Spleen (tissue), 11 donors: ENCODE data around the gene PGRMC2. TPM values are rescaled to one million over a fixed set of nuclear protein-coding genes. Genes with fewer than 3 reads are reported as not detected.

Experiments
- DNase-seq: peaks from one replicate; pipeline ENCODE4 v3.0.0-alpha.2; 2020
- H3K27ac ChIP-seq, 8 donors: fragments of 200-600 bp; sonication (generic) in 7 of 8; 1 replicate in 4 of 8; 2 replicates in 4 of 8; pipeline versions ENCODE4 v1.5.0 to v1.8.0; 2016 to 2021; ENCODE audit warnings: inconsistent platforms in 4 of 8, mild to moderate bottlenecking in 4 of 8, moderate library complexity in 1 of 8
- H3K27me3 ChIP-seq, 7 donors: fragments of 200-600 bp; sonication (generic) in 6 of 7; replicated peaks in 1 of 7; 1 replicate in 4 of 7; 2 replicates in 3 of 7; pipeline versions ENCODE4 v1.5.0 to v1.8.0; 2016 to 2021; ENCODE audit warnings: inconsistent platforms in 3 of 7, mild to moderate bottlenecking in 1 of 7
- H3K36me3 ChIP-seq, 6 donors: fragments of 200-600 bp; sonication (generic) in 5 of 6; 1 replicate in 4 of 6; 2 replicates in 2 of 6; pipeline versions ENCODE4 v1.5.0 to v1.8.0; 2016 to 2021; ENCODE audit warnings: inconsistent platforms in 2 of 6
- H3K4me1 ChIP-seq, 6 donors: fragments of 200-600 bp; sonication (generic) in 5 of 6; 1 replicate in 3 of 6; 2 replicates in 3 of 6; pipeline versions ENCODE4 v1.5.0 to v1.8.0; 2016 to 2021; ENCODE audit warnings: inconsistent platforms in 3 of 6
- H3K4me3 ChIP-seq, 8 donors: fragments of 200-600 bp; sonication (generic) in 7 of 8; 1 replicate in 4 of 8; 2 replicates in 4 of 8; pipeline versions ENCODE4 v1.5.0 to v1.8.0; 2016 to 2021; ENCODE audit warnings: inconsistent platforms in 4 of 8, mild to moderate bottlenecking in 4 of 8, moderate library complexity in 2 of 8
- H3K9me3 ChIP-seq, 8 donors: fragments of 200-600 bp; sonication (generic) in 7 of 8; 1 replicate in 4 of 8; 2 replicates in 4 of 8; pipeline versions ENCODE4 v1.5.0 to v1.8.0; 2016 to 2021; ENCODE audit warnings: inconsistent platforms in 4 of 8
- POLR2A ChIP-seq, 3 donors: fragments of 450-650 bp; IDR thresholded peaks; one replicate each; pipeline ENCODE4 v1.5.1; 2017; ENCODE audit warnings: antibody characterized with exemption in 3 of 3, mild to moderate bottlenecking in 1 of 3
- POLR2AphosphoS5 ChIP-seq, 3 donors: sonication (generic); formaldehyde crosslinking; IDR thresholded peaks; one replicate each; pipeline ENCODE4 v1.5.1; 2017; ENCODE audit warnings: antibody characterized with exemption in 3 of 3
- WGBS, 5 donors: extraction: QIAGEN DNeasy Blood & Tissue Kit in 3 of 5; methylation state at CpG; one replicate each; pipeline versions ENCODE4 v1.1.5 to v1.1.7; 2013 to 2018; 5-methylcytosine and 5-hydroxymethylcytosine counted together
- intact Hi-C: fragments of 100-400 bp; cut with DNase I; formaldehyde crosslinking; loops from one replicate; pipeline ENCODE4 v1.15.0; 2023; ENCODE audit warnings: low total_unique reads
- polyA plus RNA-seq, 3 donors: library from polyadenylated mRNA; stranded (reverse); fragments of 200-250 nt; gene quantifications; one replicate each; pipeline ENCODE4 v1.2.1, GENCODE V29; 2013
- total RNA-seq, 7 donors: library from RNA; depleted of rRNA in 3 of 7; stranded (reverse); fragments of >200 nt in 3 of 7; fragmentation: NEBNext Ultra II Directional in 4 of 7; extraction: Animal tissue kit (Norgen Biotek cat#: 25700) in 4 of 7; gene quantifications; one replicate each; pipeline versions ENCODE4 v1.1.0 to v1.2.1, GENCODE V29; 2016 to 2021
- TF ChIP-seq, protein P1 (sequence below), 11 experiments: fragments of 200-600 bp in 7 of 11; fragments of 450-650 bp in 4 of 11; sonication (generic) in 4 of 11; IDR thresholded peaks in 8 of 11; conservative IDR thresholded peaks in 3 of 11; 1 replicate in 7 of 11; 2 replicates in 4 of 11; pipeline versions ENCODE4 v1.4.0 to v1.8.0; 2016 to 2021; ENCODE audit warnings: antibody characterized with exemption in 11 of 11, inconsistent platforms in 4 of 11, mild to moderate bottlenecking in 1 of 11
- donor health status: healthy with polysubstance abuse.
- donor health status: DM: no; HTN: no; CAD: no; lungs with moderate emphysema.
- donor health status: DM: no; HTN: no; CAD: no.
- donor health status: Bipolar disorder and iron deficiency.
- donor health status: healthy.
- donor health status: DM: no; HTN: no; CAD: no.
- donor health status: DM: yes; HTN: yes; CAD: no.

PGRMC2 gene
- total and polyA plus RNA-seq, 10 donors = 13.8 to 46.8 (median 29.8) TPM

DNA sequence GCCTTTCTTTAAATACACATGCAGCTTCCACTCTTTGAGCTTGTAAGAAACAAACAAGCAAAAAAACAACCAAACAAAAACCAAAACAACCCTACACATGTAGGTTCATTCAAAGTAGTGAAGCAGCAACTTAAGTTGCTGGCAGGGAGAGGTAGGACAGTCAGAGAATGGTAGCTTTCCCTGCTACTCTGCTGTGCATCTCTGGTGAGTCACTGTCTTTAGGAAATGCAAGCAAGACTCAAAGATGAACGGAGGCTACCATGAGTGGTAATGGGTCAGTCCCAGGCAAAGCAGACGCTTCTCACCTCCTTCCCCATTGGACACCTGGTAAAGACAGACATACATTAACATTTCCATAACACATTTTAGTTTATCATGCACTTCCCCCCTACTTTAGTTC, 43.2 kb downstream of the PGRMC2 start:
- Histone ChIP-seq H3K9me3 (peaks cover 0 to 31% (median 22%) of the 10 kb centered on the region in 8 donors), H3K4me1 (no peaks in the 10 kb centered on the region), H3K27ac (no peak overlapping the region), H3K4me3 (no peak overlapping the region), H3K27me3 (no peaks in the 10 kb centered on the region), H3K36me3 (no peaks in the 10 kb centered on the region)
- DNase-seq = no peak
- 83 to 93% (median 85%) methylated on average over 2 of the region's 2 CpGs for WGBS, 5 donors
- TF ChIP-seq, protein P1, sequence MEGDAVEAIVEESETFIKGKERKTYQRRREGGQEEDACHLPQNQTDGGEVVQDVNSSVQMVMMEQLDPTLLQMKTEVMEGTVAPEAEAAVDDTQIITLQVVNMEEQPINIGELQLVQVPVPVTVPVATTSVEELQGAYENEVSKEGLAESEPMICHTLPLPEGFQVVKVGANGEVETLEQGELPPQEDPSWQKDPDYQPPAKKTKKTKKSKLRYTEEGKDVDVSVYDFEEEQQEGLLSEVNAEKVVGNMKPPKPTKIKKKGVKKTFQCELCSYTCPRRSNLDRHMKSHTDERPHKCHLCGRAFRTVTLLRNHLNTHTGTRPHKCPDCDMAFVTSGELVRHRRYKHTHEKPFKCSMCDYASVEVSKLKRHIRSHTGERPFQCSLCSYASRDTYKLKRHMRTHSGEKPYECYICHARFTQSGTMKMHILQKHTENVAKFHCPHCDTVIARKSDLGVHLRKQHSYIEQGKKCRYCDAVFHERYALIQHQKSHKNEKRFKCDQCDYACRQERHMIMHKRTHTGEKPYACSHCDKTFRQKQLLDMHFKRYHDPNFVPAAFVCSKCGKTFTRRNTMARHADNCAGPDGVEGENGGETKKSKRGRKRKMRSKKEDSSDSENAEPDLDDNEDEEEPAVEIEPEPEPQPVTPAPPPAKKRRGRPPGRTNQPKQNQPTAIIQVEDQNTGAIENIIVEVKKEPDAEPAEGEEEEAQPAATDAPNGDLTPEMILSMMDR (IDR thresholded peaks at IDR 0.05 in 8 of 11, conservative IDR thresholded peaks at IDR 0.05 in 3 of 11) = no peak
- TF ChIP-seq POLR2AphosphoS5 (IDR thresholded peaks at IDR 0.05) (no peak), POLR2A (IDR thresholded peaks at IDR 0.05) (no peak)
- intact Hi-C loops = no loop called here

DNA sequence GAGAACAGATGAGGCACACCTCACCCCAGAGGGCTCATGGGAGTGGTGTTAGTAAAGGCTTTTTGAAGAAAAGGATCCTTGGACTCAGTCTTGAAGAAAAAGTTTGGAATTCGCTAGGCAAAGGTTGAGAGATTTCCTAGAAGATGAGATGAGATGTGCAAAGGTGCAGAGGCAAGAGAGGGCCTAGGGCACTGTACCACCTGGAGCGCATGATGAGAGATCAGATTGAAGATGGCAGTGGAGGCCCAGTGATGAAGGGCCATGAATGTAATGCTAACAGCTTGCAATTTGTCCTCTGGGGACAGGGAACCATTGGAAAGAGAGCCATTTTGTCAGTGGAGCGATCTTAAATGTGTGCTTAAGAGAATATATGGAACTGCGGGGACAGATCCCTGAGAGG, 45.0 kb downstream of the PGRMC2 start:
- 85 to 93% (median 89%) methylated on average over 4 of the region's 4 CpGs for WGBS, 5 donors
- TF ChIP-seq POLR2AphosphoS5 (IDR thresholded peaks at IDR 0.05) = no peak
- TF ChIP-seq, protein P1 (IDR thresholded peaks at IDR 0.05 in 8 of 11, conservative IDR thresholded peaks at IDR 0.05 in 3 of 11) = no peak
- no peak for TF ChIP-seq POLR2A (IDR thresholded peaks at IDR 0.05)
- Histone ChIP-seq H3K9me3 (peaks cover 0 to 13% (median 4%) of the 10 kb centered on the region in 8 donors), H3K27ac (no peak overlapping the region), H3K4me1 (no peaks in the 10 kb centered on the region), H3K4me3 (no peak overlapping the region), H3K27me3 (no peaks in the 10 kb centered on the region), H3K36me3 (no peaks in the 10 kb centered on the region)
- DNase-seq = no peak
- intact Hi-C loops = no loop called here

DNA sequence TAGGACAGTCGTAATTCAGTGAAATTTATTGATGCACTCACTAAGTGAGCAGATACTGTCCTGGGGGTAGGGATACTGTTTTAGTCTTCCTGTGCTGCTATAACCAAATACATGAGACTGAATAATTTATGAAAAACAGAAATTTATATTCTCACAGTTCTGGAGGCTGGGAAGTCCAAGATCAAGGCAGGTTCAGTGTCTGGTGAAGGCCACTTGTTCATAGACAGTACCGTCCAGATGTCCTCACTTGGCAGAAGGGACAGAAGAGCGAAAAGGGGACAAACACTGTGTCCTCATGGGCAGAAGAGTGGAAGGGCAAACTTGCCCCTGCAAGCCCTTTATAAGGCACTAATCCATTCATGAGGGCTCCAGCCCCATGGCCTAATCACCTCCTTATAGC, 45.6 kb downstream of the PGRMC2 start:
- Histone ChIP-seq H3K27me3 (no peaks in the 10 kb centered on the region), H3K36me3 (no peaks in the 10 kb centered on the region), H3K27ac (no peak overlapping the region), H3K4me3 (no peak overlapping the region), H3K4me1 (no peaks in the 10 kb centered on the region), H3K9me3 (peaks cover 0 to 7% (median 0%) of the 10 kb centered on the region in 8 donors)
- 89 to 95% (median 92%) methylated on average over 3 of the region's 3 CpGs for WGBS, 5 donors
- TF ChIP-seq POLR2AphosphoS5 (IDR thresholded peaks at IDR 0.05) (no peak), POLR2A (IDR thresholded peaks at IDR 0.05) (no peak)
- TF ChIP-seq, protein P1 (IDR thresholded peaks at IDR 0.05 in 8 of 11, conservative IDR thresholded peaks at IDR 0.05 in 3 of 11) = no peak
- intact Hi-C loops = no loop called here
- DNase-seq = no peak

DNA sequence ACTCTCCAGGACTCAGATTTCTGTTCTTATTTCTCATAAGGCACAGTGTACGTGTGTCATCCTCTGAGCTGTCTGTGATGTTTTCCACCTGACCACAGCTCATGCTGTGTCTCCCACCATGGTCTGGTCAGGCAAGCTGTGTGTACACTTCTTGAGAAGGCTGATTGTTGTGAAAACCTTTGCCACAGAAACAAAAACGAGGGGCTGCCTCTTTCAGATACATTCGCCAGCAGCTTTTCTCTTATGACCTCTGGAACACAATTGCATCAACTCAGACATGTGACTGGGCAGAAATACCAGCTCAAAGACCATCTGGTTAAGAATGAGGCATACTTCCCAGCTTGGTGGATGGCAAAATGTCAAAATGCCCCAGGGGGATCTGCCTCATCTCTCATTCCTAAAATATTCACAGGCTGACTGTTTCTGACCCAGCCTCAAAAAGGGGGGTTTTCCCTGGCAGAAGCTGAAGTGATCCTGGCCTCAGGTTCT, 46.1 kb downstream of the PGRMC2 start:
- no peaks in the 10 kb centered on the region for H3K36me3 ChIP-seq
- DNase-seq = no peak
- H3K27ac ChIP-seq = no peak overlapping the region
- no peaks in the 10 kb centered on the region for H3K27me3 ChIP-seq
- no peak overlapping the region for H3K4me3 ChIP-seq
- H3K4me1 ChIP-seq = no peaks in the 10 kb centered on the region
- H3K9me3 ChIP-seq = peaks cover 0 to 3% (median 0%) of the 10 kb centered on the region in 8 donors
- intact Hi-C loops = no loop called here
- 65 to 83% (median 77%) methylated on average over 3 of the region's 3 CpGs for WGBS, 5 donors
- no peak for TF ChIP-seq POLR2AphosphoS5 (IDR thresholded peaks at IDR 0.05)
- no peak for TF ChIP-seq POLR2A (IDR thresholded peaks at IDR 0.05)
- TF ChIP-seq, protein P1 (IDR thresholded peaks at IDR 0.05 in 8 of 11, conservative IDR thresholded peaks at IDR 0.05 in 3 of 11) = no peak
